Measurements from ENCODE around the gene NKD2. TPM values are rescaled to one million over a fixed set of nuclear protein-coding genes. Genes with fewer than 3 reads are reported as not detected.

Gene NKD2
- total and polyA plus RNA-seq, 2 experiments from 2014 or later = not detected

- TF ChIP-seq EZH2phosphoT487 (IDR thresholded peaks at IDR 0.05; ENCODE audit: insufficient read depth, low read depth) = no peak
- TF ChIP-seq EZH2 (IDR thresholded peaks at IDR 0.05; ENCODE audit: insufficient read depth, poor library complexity, severe bottlenecking) = no peak
- no peaks in the 10 kb centered on the region for H3K79me2 ChIP-seq (ENCODE audit: insufficient read depth)
- H3K27ac ChIP-seq = no peak overlapping the region
- H3K36me3 ChIP-seq (ENCODE audit: low read depth) = no peaks in the 10 kb centered on the region
- DNase-seq = no peak
- H3K27me3 ChIP-seq (replicated peaks; ENCODE audit: insufficient read depth) = no peaks in the 10 kb centered on the region
- H3K9me3 ChIP-seq (ENCODE audit: low read depth) = no peaks in the 10 kb centered on the region
- in situ Hi-C loops (cut with MboI) = no loop called here
- H3K4me2 ChIP-seq (ENCODE audit: unreplicated experiment) = no peak overlapping the region
- H3K9me2 ChIP-seq (ENCODE audit: insufficient read depth) = no peaks in the 10 kb centered on the region
- no peaks in the 10 kb centered on the region for H3K4me1 ChIP-seq (ENCODE audit: insufficient read depth)
- H2AFZ ChIP-seq = no peak overlapping the region
- H3K9ac ChIP-seq = no peak overlapping the region
- H3K4me3 ChIP-seq = no peak overlapping the region
- H3F3A ChIP-seq (ENCODE audit: insufficient read depth) = no peaks in the 10 kb centered on the region
- H4K20me1 ChIP-seq (ENCODE audit: insufficient read depth) = no peaks in the 10 kb centered on the region
- WGBS, 2 experiments (ENCODE audit: low coverage in 1 of 2, low lambda C conversion rate in 2 of 2, missing lambda C conversion rate in 2 of 2) = 85 to 94% methylated on average over 12 to 18 of the region's 18 CpGs
Measured at GRCh38 chr5:1074226-1074625, 65.6 kb downstream of the NKD2 start.

- no peaks in the 10 kb centered on the region for H3K9me2 ChIP-seq (ENCODE audit: insufficient read depth)
- H3K79me2 ChIP-seq (ENCODE audit: insufficient read depth) = no peaks in the 10 kb centered on the region
- no peaks in the 10 kb centered on the region for H3F3A ChIP-seq (ENCODE audit: insufficient read depth)
- TF ChIP-seq EZH2 (IDR thresholded peaks at IDR 0.05; ENCODE audit: insufficient read depth, poor library complexity, severe bottlenecking) (no peak), EZH2phosphoT487 (IDR thresholded peaks at IDR 0.05; ENCODE audit: insufficient read depth, low read depth) (no peak)
- no peak overlapping the region for H3K9ac ChIP-seq
- no peak overlapping the region for H3K27ac ChIP-seq
- no peaks in the 10 kb centered on the region for H3K4me1 ChIP-seq (ENCODE audit: insufficient read depth)
- H3K9me3 ChIP-seq (ENCODE audit: low read depth) = no peaks in the 10 kb centered on the region
- in situ Hi-C loops (cut with MboI) = no loop called here
- WGBS, 2 experiments (ENCODE audit: low coverage in 1 of 2, low lambda C conversion rate in 2 of 2, missing lambda C conversion rate in 2 of 2) = 85 to 88% methylated on average over 23 to 40 of the region's 40 CpGs
- DNase-seq = no peak
- no peaks in the 10 kb centered on the region for H3K27me3 ChIP-seq (replicated peaks; ENCODE audit: insufficient read depth)
- no peaks in the 10 kb centered on the region for H4K20me1 ChIP-seq (ENCODE audit: insufficient read depth)
- no peak overlapping the region for H2AFZ ChIP-seq
- no peaks in the 10 kb centered on the region for H3K36me3 ChIP-seq (ENCODE audit: low read depth)
- no peak overlapping the region for H3K4me3 ChIP-seq
- no peak overlapping the region for H3K4me2 ChIP-seq (ENCODE audit: unreplicated experiment)
Measured at GRCh38 chr5:1074816-1075554, 66.4 kb downstream of the NKD2 start.

DNA sequence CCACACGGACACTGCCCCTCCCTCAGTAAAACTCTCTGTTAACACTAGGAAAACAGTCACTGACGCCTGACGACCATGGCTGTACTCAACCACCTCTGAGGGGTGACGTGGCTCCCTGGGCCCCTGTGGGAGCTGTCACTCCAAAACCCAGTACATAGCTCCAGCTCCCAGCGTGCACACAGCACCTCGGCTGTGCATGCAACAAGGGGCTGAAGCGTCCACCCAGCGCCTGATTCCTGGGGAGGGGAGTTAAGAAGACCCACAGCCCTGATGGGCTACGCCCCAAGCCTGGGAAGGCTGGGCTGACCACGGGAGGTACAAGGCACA lies 66.9 kb downstream of the NKD2 start:
- in situ Hi-C loops (cut with MboI) = no loop called here
- H3K9me2 ChIP-seq (ENCODE audit: insufficient read depth) = no peaks in the 10 kb centered on the region
- 84% methylated on average over 10 of the region's 10 CpGs for WGBS, 2 experiments (ENCODE audit: low coverage in 1 of 2, low lambda C conversion rate in 2 of 2, missing lambda C conversion rate in 2 of 2)
- H3K4me1 ChIP-seq (ENCODE audit: insufficient read depth) = no peaks in the 10 kb centered on the region
- DNase-seq = no peak
- no peaks in the 10 kb centered on the region for H3K36me3 ChIP-seq (ENCODE audit: low read depth)
- no peaks in the 10 kb centered on the region for H4K20me1 ChIP-seq (ENCODE audit: insufficient read depth)
- H3K4me3 ChIP-seq = no peak overlapping the region
- H3K27me3 ChIP-seq (replicated peaks; ENCODE audit: insufficient read depth) = no peaks in the 10 kb centered on the region
- TF ChIP-seq EZH2phosphoT487 (IDR thresholded peaks at IDR 0.05; ENCODE audit: insufficient read depth, low read depth) = no peak
- TF ChIP-seq EZH2 (IDR thresholded peaks at IDR 0.05; ENCODE audit: insufficient read depth, poor library complexity, severe bottlenecking) = no peak
- no peak overlapping the region for H2AFZ ChIP-seq
- H3K9me3 ChIP-seq (ENCODE audit: low read depth) = no peaks in the 10 kb centered on the region
- no peaks in the 10 kb centered on the region for H3K79me2 ChIP-seq (ENCODE audit: insufficient read depth)
- no peaks in the 10 kb centered on the region for H3F3A ChIP-seq (ENCODE audit: insufficient read depth)
- no peak overlapping the region for H3K4me2 ChIP-seq (ENCODE audit: unreplicated experiment)
- H3K9ac ChIP-seq = no peak overlapping the region
- H3K27ac ChIP-seq = no peak overlapping the region

GRCh38 chr5:1075931-1076330 lies 67.3 kb downstream of the NKD2 start:
- Histone ChIP-seq H3K9me2 (ENCODE audit: insufficient read depth) (no peaks in the 10 kb centered on the region), H3K4me1 (ENCODE audit: insufficient read depth) (no peaks in the 10 kb centered on the region), H3K4me3 (no peak overlapping the region), H4K20me1 (ENCODE audit: insufficient read depth) (no peaks in the 10 kb centered on the region), H3F3A (ENCODE audit: insufficient read depth) (no peaks in the 10 kb centered on the region), H3K9ac (no peak overlapping the region), H3K4me2 (ENCODE audit: unreplicated experiment) (no peak overlapping the region), H2AFZ (no peak overlapping the region), H3K9me3 (ENCODE audit: low read depth) (no peaks in the 10 kb centered on the region), H3K27ac (no peak overlapping the region), H3K79me2 (ENCODE audit: insufficient read depth) (no peaks in the 10 kb centered on the region), H3K36me3 (ENCODE audit: low read depth) (no peaks in the 10 kb centered on the region), H3K27me3 (replicated peaks; ENCODE audit: insufficient read depth) (no peaks in the 10 kb centered on the region)
- no peak for DNase-seq
- in situ Hi-C loops (cut with MboI) = no loop called here
- WGBS, 2 experiments (ENCODE audit: low coverage in 1 of 2, low lambda C conversion rate in 2 of 2, missing lambda C conversion rate in 2 of 2) = 78 to 84% methylated on average over 15 to 17 of the region's 17 CpGs
- TF ChIP-seq EZH2 (IDR thresholded peaks at IDR 0.05; ENCODE audit: insufficient read depth, poor library complexity, severe bottlenecking) (no peak), EZH2phosphoT487 (IDR thresholded peaks at IDR 0.05; ENCODE audit: insufficient read depth, low read depth) (no peak)
